Effector memory CD4-positive, alpha-beta T cell (primary cell): ENCODE measurements around the gene CEP41.
"Not testable (repeated sequence)": the region's sequence is repeated elsewhere in the genome, so short reads cannot be mapped to it uniquely, and the experiment has no call there.

Source experiments
- DNase-seq, 3 donors: peaks; one replicate each; pipeline ENCODE4 v3.0.0-alpha.2; 2020
- H3K27ac ChIP-seq: 2 replicates; pipeline ENCODE4 v1.7.0; 2013; ENCODE audit warnings: mild to moderate bottlenecking, low read length, moderate library complexity; ENCODE audit not compliant: insufficient read depth, poor library complexity, severe bottlenecking
- H3K27me3 ChIP-seq: replicated peaks from 2 replicates; pipeline ENCODE4 v1.7.0; 2013; ENCODE audit warnings: mild to moderate bottlenecking, low read length; ENCODE audit not compliant: insufficient read depth, control insufficient read depth, poor library complexity, severe bottlenecking
- H3K36me3 ChIP-seq: 2 replicates; pipeline ENCODE4 v1.7.0; 2013; ENCODE audit warnings: mild to moderate bottlenecking, low read length, moderate library complexity; ENCODE audit not compliant: control insufficient read depth, insufficient read depth
- H3K4me1 ChIP-seq: 2 replicates; pipeline ENCODE4 v1.7.0; 2013; ENCODE audit warnings: low read length, mild to moderate bottlenecking; ENCODE audit not compliant: control insufficient read depth, insufficient read depth, poor library complexity, severe bottlenecking
- H3K4me3 ChIP-seq: 2 replicates; pipeline ENCODE4 v1.7.0; 2013; ENCODE audit warnings: low read length, low read depth, mild to moderate bottlenecking; ENCODE audit not compliant: insufficient read depth, poor library complexity, severe bottlenecking
- H3K9me3 ChIP-seq: 2 replicates; pipeline ENCODE4 v1.7.0; 2013; ENCODE audit warnings: mild to moderate bottlenecking, low read length, moderate library complexity; ENCODE audit not compliant: control insufficient read depth

Gene CEP41

DNA sequence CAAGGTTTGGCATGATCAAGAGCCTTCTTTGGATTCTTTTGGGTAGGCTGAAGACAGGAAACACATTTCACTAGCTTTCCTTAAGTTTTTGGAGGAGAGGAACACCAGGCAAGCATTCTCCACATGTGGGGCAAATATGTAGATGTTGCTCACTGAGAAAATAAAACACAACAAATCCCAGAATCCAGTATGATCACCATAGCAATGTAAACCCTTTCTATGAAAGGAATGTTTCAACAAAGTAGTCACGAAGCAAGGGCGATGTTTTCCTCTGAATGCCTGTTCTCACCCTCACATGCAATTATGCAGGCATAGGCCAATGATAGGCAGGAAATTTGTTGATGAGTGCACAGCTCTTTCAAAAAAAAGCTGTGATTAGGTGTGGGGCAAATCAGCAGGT is 20.5 kb upstream of the CEP41 start:
- Histone ChIP-seq H3K27ac (no peak overlapping the region), H3K36me3 (no peaks in the 10 kb centered on the region), H3K4me1 (no peaks in the 10 kb centered on the region), H3K27me3 (no peaks in the 10 kb centered on the region), H3K9me3 (no peaks in the 10 kb centered on the region), H3K4me3 (no peak overlapping the region)
- DNase-seq: no peak

DNA sequence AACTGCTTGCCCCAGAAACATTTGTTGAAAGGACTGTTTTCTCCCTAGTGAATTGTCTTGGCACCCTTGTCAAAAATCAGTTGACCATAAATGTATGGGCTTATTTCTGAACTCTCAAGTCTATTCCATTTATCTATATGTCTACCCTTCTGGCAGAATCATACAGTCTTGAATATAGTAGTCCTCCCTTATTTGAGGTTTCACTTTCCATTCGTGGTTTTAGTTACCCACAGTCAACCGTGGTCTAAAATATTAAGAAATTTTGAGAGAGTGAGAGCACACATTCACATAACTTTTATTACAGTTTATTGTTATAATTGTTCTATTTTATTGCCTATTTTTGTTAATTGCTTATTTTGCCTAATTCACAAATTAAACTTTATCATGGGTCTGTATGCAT is 17.4 kb upstream of the CEP41 start:
- Histone ChIP-seq H3K27me3 (no peaks in the 10 kb centered on the region), H3K4me1 (no peaks in the 10 kb centered on the region), H3K4me3 (no peak overlapping the region), H3K9me3 (no peaks in the 10 kb centered on the region), H3K27ac (no peak overlapping the region), H3K36me3 (no peaks in the 10 kb centered on the region)
- DNase-seq: no peak

DNA sequence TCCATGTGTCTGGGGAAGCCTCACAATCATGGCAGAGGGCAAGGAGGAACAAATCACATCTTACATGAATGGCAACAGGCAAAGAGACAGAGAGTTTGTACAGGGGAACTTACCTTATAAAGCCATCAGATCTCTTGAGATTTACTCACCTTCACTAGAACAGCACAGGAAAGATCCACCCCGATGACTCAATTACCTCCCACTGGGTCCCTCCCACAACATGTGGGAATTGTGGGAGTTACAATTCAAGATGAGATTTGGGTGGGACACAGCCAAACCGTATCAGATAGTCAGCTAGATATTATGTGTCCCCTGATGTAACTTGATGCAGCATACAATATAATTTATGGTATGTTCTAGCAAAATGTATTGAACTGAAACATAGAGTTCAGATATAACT is 14.1 kb upstream of the CEP41 start:
- no peak for DNase-seq
- Histone ChIP-seq H3K4me1 (no peaks in the 10 kb centered on the region), H3K27me3 (no peaks in the 10 kb centered on the region), H3K9me3 (no peaks in the 10 kb centered on the region), H3K4me3 (no peak overlapping the region), H3K27ac (no peak overlapping the region), H3K36me3 (no peaks in the 10 kb centered on the region)

DNA sequence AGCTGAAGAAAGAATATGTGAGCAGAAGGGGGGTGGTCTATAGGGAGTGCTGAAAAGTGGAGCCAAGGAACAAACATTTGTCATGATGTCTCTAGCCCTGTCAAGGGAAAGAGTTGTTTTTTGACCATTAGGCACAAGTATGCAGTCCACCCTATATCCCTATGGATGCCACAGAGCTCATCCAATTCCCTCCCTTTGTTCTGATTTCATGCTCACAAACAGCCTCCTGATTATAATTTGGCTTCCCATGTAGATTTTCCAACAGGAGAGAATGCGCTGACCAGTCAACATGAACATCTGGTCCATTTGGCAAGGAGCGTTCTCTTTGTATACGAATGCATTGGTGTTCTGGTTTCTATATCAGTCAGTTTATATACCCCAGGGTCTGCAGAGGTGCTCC is 12.1 kb upstream of the CEP41 start:
- H3K36me3 ChIP-seq: no peaks in the 10 kb centered on the region

DNA sequence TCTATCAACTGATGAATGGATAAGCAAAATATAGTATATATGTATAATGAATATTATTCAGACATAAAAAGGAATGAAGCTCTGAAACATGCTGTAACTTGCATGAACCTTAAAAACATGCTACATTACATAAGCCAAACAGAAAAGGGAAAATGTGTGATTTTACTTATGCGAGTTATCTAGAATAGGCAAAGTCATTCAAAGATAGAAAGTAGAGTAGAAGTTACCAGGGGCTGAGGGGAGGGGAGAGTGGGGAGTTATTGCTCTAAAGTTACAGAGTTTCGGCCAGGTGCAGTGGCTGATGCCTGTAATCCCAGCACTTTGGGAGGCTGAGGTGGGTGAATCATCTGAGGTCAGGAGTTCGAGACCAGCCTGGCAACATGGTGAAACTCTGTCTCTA is 10.5 kb upstream of the CEP41 start:
- H3K4me1 ChIP-seq, DNase-seq: not testable (repeated sequence)

More for the DNA sequence above, 12.1 kb upstream of the CEP41 start:
- Histone ChIP-seq H3K27me3 (no peaks in the 10 kb centered on the region), H3K27ac (no peak overlapping the region), H3K9me3 (no peaks in the 10 kb centered on the region), H3K4me3 (no peak overlapping the region), H3K4me1 (no peaks in the 10 kb centered on the region)
- DNase-seq: no peak

DNA sequence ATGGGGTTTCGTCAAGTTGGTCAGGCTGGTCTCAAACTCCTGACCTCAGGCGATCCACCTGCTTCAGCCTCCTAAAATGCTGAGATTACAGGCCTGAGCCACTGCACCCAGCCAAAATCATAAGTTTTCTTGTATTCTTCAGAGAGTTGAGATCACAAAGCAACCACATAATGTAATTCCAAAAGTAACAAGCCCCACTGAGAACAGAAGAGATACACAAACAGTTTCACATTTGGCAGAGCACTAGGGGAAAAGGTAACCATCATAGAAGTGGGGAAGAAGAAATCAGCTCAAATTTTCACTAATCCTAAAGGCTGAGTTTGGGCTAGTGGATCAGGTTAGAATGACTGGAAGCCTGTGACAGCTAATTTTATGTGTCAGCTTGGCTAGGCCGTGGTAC is 5.4 kb upstream of the CEP41 start:
- H3K4me3 ChIP-seq: no peak overlapping the region
- H3K36me3 ChIP-seq: no peaks in the 10 kb centered on the region
- H3K4me1 ChIP-seq: no peaks in the 10 kb centered on the region
- H3K27me3 ChIP-seq: no peaks in the 10 kb centered on the region
- DNase-seq: no peak
- H3K9me3 ChIP-seq: no peaks in the 10 kb centered on the region
- H3K27ac ChIP-seq: no peak overlapping the region

More for the DNA sequence above, 10.5 kb upstream of the CEP41 start:
- not testable (repeated sequence) for H3K36me3 ChIP-seq, H3K27ac ChIP-seq, H3K9me3 ChIP-seq, H3K4me3 ChIP-seq, H3K27me3 ChIP-seq

DNA sequence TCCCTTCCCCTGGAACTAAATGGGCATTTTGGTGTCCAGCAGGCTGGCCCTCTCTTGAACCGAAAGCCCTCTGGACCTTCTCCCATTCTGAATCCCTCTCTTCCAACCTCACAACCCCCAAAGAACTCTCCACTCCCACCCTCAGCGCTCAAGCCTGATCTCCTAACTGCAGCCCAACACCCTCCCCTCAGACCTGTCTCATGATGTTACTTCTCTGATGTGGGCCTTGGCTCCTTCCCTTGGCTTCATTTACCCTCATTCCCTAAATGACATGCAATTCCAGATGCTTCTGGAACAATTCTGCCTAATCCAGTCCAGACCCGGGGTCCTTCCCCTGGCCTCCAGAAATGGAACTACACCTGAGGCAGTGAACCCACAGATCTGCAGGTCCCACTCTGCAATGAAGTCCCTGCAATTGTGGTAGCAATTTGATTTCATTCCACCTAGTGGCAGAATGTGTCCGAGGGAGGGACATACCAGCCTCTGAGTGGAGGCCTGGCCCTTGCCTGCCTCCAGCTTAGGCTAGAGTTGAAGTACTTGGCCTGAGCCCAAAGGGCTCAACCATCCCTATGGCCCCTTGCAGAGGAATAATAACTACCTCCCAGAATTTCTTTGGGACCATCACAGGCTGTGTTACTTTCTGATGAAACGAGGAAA is 4.1 kb upstream of the CEP41 start:
- no peak for DNase-seq
- H3K27me3 ChIP-seq: no peaks in the 10 kb centered on the region
- H3K9me3 ChIP-seq: no peaks in the 10 kb centered on the region
- H3K36me3 ChIP-seq: no peaks in the 10 kb centered on the region
- no peak overlapping the region for H3K27ac ChIP-seq
- H3K4me1 ChIP-seq: peaks cover 3% of the 10 kb centered on the region
- H3K4me3 ChIP-seq: no peak overlapping the region

DNA sequence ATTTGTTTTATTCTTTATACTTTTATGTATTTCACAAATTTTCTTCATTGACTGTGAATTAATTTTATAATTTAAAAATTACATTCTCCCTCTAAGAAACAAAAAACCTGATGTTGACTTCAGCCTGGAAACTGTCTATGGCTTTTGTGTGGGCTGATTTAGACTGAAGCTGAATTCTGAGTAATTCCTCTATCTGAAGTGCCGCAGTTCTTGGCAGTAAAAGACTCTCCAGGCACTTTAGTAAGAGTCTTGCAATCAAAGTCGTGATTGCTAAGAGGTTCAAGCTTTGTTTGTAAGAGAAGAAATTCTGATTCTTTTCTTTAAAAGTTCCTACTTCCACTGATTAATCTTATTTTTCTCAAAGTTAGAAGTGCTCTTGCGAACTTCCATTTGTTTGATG is 3.4 kb upstream of the CEP41 start:
- H3K4me1 ChIP-seq: peaks cover 3% of the 10 kb centered on the region
- no peak overlapping the region for H3K27ac ChIP-seq
- DNase-seq: no peak
- no peak overlapping the region for H3K4me3 ChIP-seq
- no peaks in the 10 kb centered on the region for H3K27me3 ChIP-seq
- H3K9me3 ChIP-seq: no peaks in the 10 kb centered on the region
- no peaks in the 10 kb centered on the region for H3K36me3 ChIP-seq

DNA sequence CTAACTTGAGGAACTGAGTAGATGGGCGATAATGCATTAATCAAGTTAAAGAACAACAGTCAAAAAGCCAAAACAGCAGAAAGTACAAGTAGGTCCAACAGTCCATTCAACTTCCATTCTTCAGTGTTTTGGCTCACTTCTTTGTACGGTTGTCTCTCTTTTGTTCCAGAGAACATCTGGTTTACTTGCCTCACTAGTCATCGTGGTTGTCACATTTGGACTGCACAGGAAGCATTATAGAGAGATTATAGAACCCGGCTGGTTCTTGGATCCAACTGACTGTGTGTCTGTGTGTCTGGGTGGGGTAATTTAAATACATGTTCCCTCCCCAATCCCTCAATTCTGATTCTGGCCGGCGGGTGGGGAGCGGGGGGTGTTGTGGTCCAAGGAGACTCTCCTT is 1.8 kb upstream of the CEP41 start:
- no peak overlapping the region for H3K4me3 ChIP-seq
- no peaks in the 10 kb centered on the region for H3K9me3 ChIP-seq
- no peaks in the 10 kb centered on the region for H3K27me3 ChIP-seq
- peaks cover 3% of the 10 kb centered on the region for H3K4me1 ChIP-seq
- no peaks in the 10 kb centered on the region for H3K36me3 ChIP-seq
- DNase-seq: no peak
- H3K27ac ChIP-seq: no peak overlapping the region

DNA sequence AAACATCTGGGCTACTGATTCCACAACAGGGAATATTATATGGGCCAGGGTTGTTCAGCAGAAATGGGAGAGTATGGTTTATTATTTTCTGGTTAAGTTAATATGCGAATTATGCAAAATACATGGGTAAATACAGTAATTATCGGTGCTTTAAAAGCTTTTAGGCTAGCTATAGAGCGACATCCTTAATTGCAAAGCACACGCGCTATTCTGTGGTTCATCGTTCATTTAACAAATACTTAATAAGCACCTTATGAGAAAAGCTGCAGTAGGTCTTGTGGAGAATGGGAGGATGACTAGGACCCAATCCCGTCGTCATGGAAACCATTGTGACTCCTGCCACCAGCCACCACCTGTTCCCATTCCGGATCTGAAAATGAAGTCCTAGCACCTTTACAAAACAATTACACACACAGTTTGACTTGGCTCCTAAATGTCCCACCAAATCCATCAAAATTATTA is 623 bp upstream of the CEP41 start:
- Histone ChIP-seq H3K4me3 (peak overlapping the region; percentile 90), H3K9me3 (no peaks in the 10 kb centered on the region), H3K27ac (no peak overlapping the region), H3K4me1 (peaks cover 3% of the 10 kb centered on the region), H3K36me3 (no peaks in the 10 kb centered on the region), H3K27me3 (no peaks in the 10 kb centered on the region)
- no peak for DNase-seq
